OCI-LY3 (cell line): ENCODE results near the gene MEOX1.

Experiments used
- H2AFZ ChIP-seq: fragments of 200-600, 300-600 bp; shearing (Covaris generic); 2 replicates; pipeline ENCODE4 v1.6.0; 2014; ENCODE audit warnings: antibody characterized with exemption, low read depth, low read length
- H3K27ac ChIP-seq: fragments of 200-600, 300-600 bp; sonication (generic); 2 replicates; pipeline ENCODE4 v1.5.1; 2014; ENCODE audit warnings: mild to moderate bottlenecking, low read length, moderate library complexity, mixed read lengths
- H3K27me3 ChIP-seq: fragments of 200-600, 300-600 bp; sonication (generic); 2 replicates; pipeline ENCODE4 v1.6.1; 2014; ENCODE audit warnings: low read depth, low read length, mixed read lengths
- H3K36me3 ChIP-seq: fragments of 200-600, 300-600 bp; sonication (generic); replicated peaks from 2 replicates; pipeline ENCODE3; 2014; ENCODE audit warnings: low read depth, low read length, mixed read lengths
- H3K4me1 ChIP-seq: fragments of 300-600, 200-600 bp; sonication (generic); 2 replicates; pipeline ENCODE4 v1.6.1; 2014; ENCODE audit warnings: low read length, mixed read lengths
- H3K4me2 ChIP-seq: fragments of 200-600, 300-600 bp; sonication (generic); 2 replicates; pipeline ENCODE4 v1.6.1; 2014; ENCODE audit warnings: low read length, mixed read lengths
- H3K4me3 ChIP-seq: fragments of 300-600, 200-600 bp; sonication (generic); 2 replicates; pipeline ENCODE4 v1.5.1; 2014; ENCODE audit warnings: antibody characterized with exemption, mild to moderate bottlenecking, low read length, moderate library complexity
- H3K79me2 ChIP-seq: fragments of 300-600, 200-600 bp; shearing (Covaris generic); 2 replicates; pipeline ENCODE4 v1.6.1; 2014; ENCODE audit warnings: mild to moderate bottlenecking, low read length, mixed read lengths
- H3K9ac ChIP-seq: fragments of 300-600, 200-600 bp; shearing (Covaris generic); 2 replicates; pipeline ENCODE4 v1.6.0; 2014; ENCODE audit warnings: mild to moderate bottlenecking, low read length, moderate library complexity
- H3K9me3 ChIP-seq: fragments of 200-600, 300-600 bp; shearing (Covaris generic); 2 replicates; pipeline ENCODE4 v1.6.1; 2014; ENCODE audit warnings: low read length, mixed read lengths; ENCODE audit not compliant: insufficient read depth
- H4K20me1 ChIP-seq: fragments of 200-600, 300-600 bp; sonication (generic); 2 replicates; pipeline ENCODE4 v1.6.1; 2016; ENCODE audit warnings: low read length, mixed read lengths; ENCODE audit not compliant: insufficient read depth
- EZH2phosphoT487 ChIP-seq: fragments of 200-600 bp; shearing (Covaris generic); IDR thresholded peaks from 2 replicates; pipeline ENCODE4 v1.6.1; 2018; ENCODE audit warnings: antibody characterized with exemption, mixed run types, low read depth
- TF ChIP-seq, protein P1 (sequence below): fragments of 200-600, 300-600 bp; sonication (generic); IDR thresholded peaks from 2 replicates; pipeline ENCODE4 v1.5.1; 2014; ENCODE audit warnings: antibody characterized with exemption, low read length, low read depth

Gene MEOX1

DNA sequence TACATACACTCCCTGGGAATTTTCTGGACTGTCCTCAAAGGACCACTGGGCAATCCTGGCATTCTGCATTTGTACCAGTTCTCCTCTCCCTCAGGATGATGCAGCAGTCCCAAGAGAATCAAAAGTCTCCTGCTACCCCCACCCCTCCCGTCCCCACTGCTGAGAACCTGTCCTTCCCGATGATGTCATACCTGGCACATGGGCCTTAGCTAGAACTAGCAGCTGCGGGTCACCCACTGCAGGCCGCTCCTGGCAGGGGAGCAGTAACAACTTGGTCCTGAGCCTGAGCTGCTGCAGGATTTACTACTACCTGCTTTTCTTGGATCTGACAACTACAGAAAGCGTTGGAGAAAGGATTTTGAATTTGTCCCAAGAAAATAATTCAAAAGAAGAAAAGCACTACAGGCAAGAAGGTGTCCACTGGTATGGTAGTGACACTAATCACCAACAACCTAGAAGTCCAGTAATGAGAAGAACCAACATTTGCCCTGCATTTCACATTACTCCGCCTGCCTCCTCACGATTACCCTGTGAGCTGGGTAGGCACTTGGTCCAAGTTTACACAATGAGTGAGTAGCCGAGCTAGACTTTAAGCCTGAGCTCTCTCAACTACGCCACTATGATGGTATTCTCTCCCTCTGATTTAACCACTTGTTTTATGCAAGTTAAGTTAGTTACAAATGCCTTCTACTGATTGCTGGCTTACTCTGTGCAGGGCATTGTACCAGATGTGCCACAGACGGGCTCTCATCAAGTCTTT, 60.3 kb downstream of the MEOX1 start:
- H3K4me2 ChIP-seq, result no peak overlapping the region
- no peaks in the 10 kb centered on the region for H4K20me1 ChIP-seq
- no peaks in the 10 kb centered on the region for H3K9me3 ChIP-seq
- no peaks in the 10 kb centered on the region for H3K79me2 ChIP-seq
- no peak overlapping the region for H3K9ac ChIP-seq
- H3K4me1 ChIP-seq, result no peaks in the 10 kb centered on the region
- no peak overlapping the region for H2AFZ ChIP-seq
- no peak overlapping the region for H3K27ac ChIP-seq
- no peaks in the 10 kb centered on the region for H3K36me3 ChIP-seq
- H3K4me3 ChIP-seq, result no peak overlapping the region
- H3K27me3 ChIP-seq, result no peaks in the 10 kb centered on the region
- TF ChIP-seq, protein P1, sequence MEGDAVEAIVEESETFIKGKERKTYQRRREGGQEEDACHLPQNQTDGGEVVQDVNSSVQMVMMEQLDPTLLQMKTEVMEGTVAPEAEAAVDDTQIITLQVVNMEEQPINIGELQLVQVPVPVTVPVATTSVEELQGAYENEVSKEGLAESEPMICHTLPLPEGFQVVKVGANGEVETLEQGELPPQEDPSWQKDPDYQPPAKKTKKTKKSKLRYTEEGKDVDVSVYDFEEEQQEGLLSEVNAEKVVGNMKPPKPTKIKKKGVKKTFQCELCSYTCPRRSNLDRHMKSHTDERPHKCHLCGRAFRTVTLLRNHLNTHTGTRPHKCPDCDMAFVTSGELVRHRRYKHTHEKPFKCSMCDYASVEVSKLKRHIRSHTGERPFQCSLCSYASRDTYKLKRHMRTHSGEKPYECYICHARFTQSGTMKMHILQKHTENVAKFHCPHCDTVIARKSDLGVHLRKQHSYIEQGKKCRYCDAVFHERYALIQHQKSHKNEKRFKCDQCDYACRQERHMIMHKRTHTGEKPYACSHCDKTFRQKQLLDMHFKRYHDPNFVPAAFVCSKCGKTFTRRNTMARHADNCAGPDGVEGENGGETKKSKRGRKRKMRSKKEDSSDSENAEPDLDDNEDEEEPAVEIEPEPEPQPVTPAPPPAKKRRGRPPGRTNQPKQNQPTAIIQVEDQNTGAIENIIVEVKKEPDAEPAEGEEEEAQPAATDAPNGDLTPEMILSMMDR, result no peak
- no peak for TF ChIP-seq EZH2phosphoT487

DNA sequence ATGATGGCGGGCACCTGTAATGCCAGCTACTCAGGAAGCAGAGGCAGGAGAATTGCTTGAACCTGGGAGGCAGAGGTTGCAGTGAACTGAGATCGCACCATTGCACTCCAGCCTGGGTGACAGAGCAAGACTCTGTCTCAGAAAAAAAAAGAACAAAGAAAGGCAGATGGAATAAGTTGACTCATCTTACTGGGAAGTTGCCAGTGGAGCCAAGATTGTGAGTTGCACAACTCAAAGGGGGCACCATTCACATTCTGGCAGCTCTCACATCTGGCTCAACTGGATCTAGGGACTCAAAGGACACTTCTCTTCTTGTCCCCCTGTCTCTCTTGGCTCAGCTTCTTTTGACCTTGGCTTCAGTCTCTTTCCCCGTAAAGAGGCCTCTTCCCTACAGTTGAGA, 61.9 kb downstream of the MEOX1 start:
- no peak for TF ChIP-seq EZH2phosphoT487
- TF ChIP-seq, protein P1, result no peak
- H3K9me3 ChIP-seq, result no peaks in the 10 kb centered on the region
- no peaks in the 10 kb centered on the region for H3K27me3 ChIP-seq
- H3K4me3 ChIP-seq, result no peak overlapping the region
- no peak overlapping the region for H2AFZ ChIP-seq
- no peak overlapping the region for H3K27ac ChIP-seq
- no peaks in the 10 kb centered on the region for H4K20me1 ChIP-seq
- H3K36me3 ChIP-seq, result no peaks in the 10 kb centered on the region
- H3K9ac ChIP-seq, result no peak overlapping the region
- no peak overlapping the region for H3K4me2 ChIP-seq
- H3K4me1 ChIP-seq, result no peaks in the 10 kb centered on the region
- no peaks in the 10 kb centered on the region for H3K79me2 ChIP-seq

DNA sequence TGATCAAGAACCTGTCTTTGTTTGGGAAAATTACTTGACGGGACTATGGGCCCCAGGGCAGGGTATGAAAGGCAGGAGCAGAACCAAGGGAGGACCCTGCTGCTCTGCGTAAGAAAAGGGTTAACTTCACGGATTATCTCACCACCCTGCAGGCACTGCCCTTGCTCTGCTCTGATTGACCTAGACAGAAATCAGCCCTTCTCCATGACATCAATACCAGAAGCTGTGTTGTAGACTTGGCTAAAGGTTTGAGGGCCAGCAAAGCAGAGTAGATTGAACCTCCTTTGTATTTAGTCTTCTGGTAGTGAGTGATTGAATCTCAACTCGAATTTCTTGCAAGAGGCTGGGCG, 62.7 kb downstream of the MEOX1 start:
- H3K79me2 ChIP-seq, result no peaks in the 10 kb centered on the region
- no peak overlapping the region for H3K27ac ChIP-seq
- TF ChIP-seq, protein P1, result no peak
- no peak for TF ChIP-seq EZH2phosphoT487
- H3K4me2 ChIP-seq, result no peak overlapping the region
- H3K9me3 ChIP-seq, result no peaks in the 10 kb centered on the region
- H3K4me3 ChIP-seq, result no peak overlapping the region
- no peaks in the 10 kb centered on the region for H4K20me1 ChIP-seq
- H3K36me3 ChIP-seq, result no peaks in the 10 kb centered on the region
- no peak overlapping the region for H3K9ac ChIP-seq
- no peak overlapping the region for H2AFZ ChIP-seq
- peaks cover 5% of the 10 kb centered on the region for H3K4me1 ChIP-seq
- no peaks in the 10 kb centered on the region for H3K27me3 ChIP-seq

DNA sequence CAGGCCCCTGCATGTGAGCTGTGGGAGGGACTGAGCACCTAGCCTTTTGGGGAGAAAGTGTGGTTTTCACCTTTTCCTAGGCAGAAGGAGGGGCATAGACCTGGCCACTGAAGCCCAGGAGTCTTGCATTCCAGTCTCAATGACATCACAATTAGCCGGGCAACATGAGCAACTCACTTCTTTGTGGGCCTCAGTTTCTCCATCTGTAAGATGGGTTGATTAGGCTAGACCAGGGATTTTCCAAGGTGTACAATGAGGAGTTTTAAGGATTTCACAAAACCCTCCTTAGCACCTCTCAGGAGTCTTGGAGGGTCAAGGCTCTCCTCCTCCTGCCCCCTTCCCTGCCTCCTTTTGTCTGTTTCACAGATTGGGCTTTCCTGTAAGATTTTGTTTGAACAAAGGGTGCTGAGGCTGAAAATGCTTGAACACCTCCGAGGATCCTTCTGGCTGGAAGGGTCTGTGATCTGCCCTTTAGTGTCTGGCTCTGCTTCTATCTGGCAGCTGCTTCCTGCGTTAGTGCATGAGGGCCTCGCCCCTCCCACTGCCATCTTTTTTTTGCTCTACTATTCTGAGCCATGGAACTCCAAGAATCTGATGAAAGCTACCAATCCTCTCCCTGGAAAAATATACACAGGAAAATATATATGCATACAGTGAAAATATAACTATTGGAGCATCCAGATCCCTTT, 63.2 kb downstream of the MEOX1 start:
- no peaks in the 10 kb centered on the region for H4K20me1 ChIP-seq
- no peaks in the 10 kb centered on the region for H3K36me3 ChIP-seq
- H3K9me3 ChIP-seq, result no peaks in the 10 kb centered on the region
- peaks cover 10% of the 10 kb centered on the region for H3K4me1 ChIP-seq
- no peak overlapping the region for H2AFZ ChIP-seq
- no peak overlapping the region for H3K4me2 ChIP-seq
- H3K4me3 ChIP-seq, result no peak overlapping the region
- H3K79me2 ChIP-seq, result no peaks in the 10 kb centered on the region
- TF ChIP-seq, protein P1, result no peak
- no peak for TF ChIP-seq EZH2phosphoT487
- no peaks in the 10 kb centered on the region for H3K27me3 ChIP-seq
- H3K9ac ChIP-seq, result no peak overlapping the region
- no peak overlapping the region for H3K27ac ChIP-seq
